H1 (cell line): ENCODE measurements around the gene CD300LB. TPM values are rescaled to one million over a fixed set of nuclear protein-coding genes. Genes with fewer than 3 reads are reported as not detected.

Source experiments
- CHD7 ChIP-seq: fragments of 300-600 bp; sonication (generic); IDR thresholded peaks from 2 replicates; pipeline ENCODE4 v1.7.1; 2012; ENCODE audit warnings: low read length, moderate library complexity, mild to moderate bottlenecking, inconsistent platforms; ENCODE audit not compliant: insufficient replicate concordance
- JUN ChIP-seq: IDR thresholded peaks from 2 replicates; pipeline ENCODE4 v1.6.1; 2011; ENCODE audit warnings: low read depth, mild to moderate bottlenecking, improper control_type of control experiment, low read length
- polyA plus RNA-seq, 7 experiments: library from polyadenylated mRNA; depleted of rRNA in 3 of 7; stranded (reverse) in 5 of 7; unstranded in 2 of 7; fragments of >200 nt in 5 of 7; fragments of 200-250 nt in 2 of 7; gene quantifications; 1 replicate in 5 of 7; 2 replicates in 1 of 7; 4 replicates in 1 of 7; pipeline versions ENCODE4 v1.2.1 to v1.2.3, GENCODE V29; 2011 to 2013; ENCODE audit warnings: missing spikeins in 2 of 7, mixed read lengths in 2 of 7
- total RNA-seq: library from RNA; stranded (reverse); fragmentation: NEBNext Ultra II Directional; extraction: Animal tissue kit (Norgen Biotek cat#: 25700); gene quantifications from 2 replicates; pipeline ENCODE4 v1.2.1, GENCODE V29; 2021

The CD300LB gene
- total and polyA plus RNA-seq, 2 of the 8 experiments (the other 6 are each of a cell fraction or from before 2014, with no cell fraction given): not detected

- TF ChIP-seq CHD7 (no peak), JUN (no peak)
- TF ChIP-seq, all 59 proteins: peak for 0
Observed at GRCh38 chr17:74530831-74531150, 484 bp downstream of the CD300LB start (continued).
